Amygdala (tissue), 56 donors: Measurements from ENCODE around the gene PIP5KL1.
A peak's percentile ranks its signal among the peaks of the same experiment; 100 is the strongest.

Experiments used
- DNase-seq, 56 donors: peaks; one replicate each; lab custom pipeline; 2025; lab: John Stamatoyannopoulos, UW

PIP5KL1 gene

GRCh38 chr9:127920794-127921193, 9.8 kb downstream of the PIP5KL1 start:
- DNase-seq = no peak

DNA sequence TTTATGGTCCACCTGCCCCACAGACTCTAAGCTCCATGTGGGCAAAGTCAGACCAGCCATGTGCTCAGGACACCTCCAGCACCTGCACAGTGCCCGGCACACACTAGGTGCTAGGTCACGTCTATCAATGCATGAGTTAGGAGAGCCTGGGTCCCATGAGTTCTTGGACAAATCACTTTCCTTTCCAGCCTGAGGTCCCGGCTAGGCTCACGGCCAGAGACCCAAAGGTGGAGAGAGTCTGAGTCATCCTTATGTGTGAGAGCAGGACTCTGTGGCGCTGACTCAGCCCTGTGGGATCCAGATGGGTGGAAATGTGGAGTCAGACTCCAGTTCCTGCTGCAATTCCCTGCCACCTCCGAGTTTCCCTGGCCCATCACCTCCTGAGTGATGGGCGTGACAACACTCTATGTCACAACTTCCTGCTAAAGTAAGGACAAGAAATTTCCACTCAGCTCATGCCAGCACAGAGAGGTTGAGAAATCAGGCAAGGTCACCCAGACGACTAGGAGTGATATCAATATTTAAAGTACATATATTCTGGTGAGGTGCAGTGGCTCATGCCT, 11.2 kb downstream of the PIP5KL1 start:
- peak in 2 of 56 donors; percentile 19 for DNase-seq

DNA sequence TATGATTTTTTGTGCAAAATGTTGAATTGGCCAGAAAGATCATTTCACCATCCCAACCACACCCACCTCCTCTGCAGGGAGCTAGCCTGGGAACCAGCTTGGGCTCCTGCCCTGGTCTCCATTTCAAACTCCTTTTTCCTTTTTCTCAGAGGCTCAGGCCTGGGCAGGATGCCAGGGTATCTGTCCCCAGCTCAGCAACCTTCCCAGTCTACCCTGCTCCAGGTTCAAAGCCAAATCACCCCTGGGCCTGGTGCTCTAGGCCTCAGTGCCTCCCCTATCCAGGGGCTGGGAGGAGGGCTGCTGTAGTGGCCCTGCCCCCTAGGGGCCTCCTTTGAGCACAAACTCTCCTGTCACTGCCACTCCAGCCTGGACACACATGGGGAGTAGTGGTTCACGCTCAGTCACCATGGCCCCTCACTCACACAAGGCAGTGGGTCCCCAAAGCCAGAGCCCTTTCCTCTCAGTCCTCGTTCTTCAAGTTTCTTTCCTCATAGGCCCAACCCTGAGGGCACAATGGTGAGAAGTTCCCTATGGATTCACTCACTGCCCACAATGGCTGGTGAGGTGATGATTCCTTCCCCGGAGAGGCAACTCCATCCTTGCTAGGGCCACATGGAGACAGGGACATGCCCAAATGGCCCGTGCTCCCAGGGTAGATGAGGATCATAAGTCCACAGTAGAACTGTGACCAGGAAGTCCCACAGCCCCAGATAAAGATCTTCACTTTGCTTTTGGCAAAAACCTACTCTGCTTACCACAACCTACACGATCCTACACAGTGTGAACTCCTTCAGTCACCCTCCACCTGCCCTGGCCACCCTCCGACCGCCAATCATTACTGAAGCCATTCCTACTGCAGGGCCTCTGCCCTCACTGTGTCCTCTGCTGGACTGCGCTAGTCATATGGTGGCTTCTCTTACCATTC, 12.1 kb downstream of the PIP5KL1 start:
- no peak for DNase-seq

- no peak for DNase-seq
Measured at GRCh38 chr9:127917603-127918002, 13.0 kb downstream of the PIP5KL1 start.

DNA sequence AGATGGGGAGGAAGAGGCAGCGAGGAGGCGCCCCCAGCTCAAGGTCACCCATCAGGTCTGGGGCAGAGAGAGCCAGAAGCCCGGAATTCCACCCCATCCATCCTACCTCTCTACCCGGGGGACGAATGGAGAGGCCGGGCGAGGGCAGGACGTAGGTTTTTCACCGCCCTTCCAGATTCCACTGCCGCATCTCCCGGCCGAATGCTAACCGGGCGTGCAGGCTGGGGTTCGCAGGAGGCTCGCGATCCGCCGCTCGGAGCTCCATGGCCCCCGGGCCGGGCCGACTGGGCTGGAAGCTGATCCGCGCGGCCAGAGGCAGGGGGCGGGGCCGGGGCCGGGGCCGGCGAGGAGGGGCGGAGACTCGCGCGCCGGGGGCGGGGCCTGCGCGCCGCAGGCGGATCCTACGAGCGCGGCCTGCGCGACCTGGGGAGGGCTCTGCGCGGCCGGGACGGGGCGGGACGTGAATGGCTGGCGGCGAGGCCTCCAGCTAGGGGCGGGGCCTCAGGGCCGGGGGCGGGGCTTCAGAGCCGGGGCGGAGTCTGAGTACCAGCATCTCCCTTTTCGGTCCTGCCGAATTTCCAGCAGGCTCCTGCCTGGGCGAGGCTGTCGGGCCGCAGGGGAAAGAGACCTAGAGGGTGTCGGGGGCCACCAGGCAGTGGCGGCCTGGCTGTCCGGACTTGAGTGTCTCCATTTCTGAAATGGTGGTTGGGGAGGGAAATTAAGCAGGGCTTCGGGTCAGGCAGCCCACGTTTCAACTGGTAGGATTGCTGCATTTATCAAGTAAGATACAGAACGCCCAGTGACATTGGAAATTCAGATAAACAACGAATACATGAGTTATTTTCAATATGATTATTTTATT, 13.6 kb downstream of the PIP5KL1 start, which contains the start of gene ST6GALNAC4:
TSS of gene ST6GALNAC4 (minus strand) at position 322 of the 862 bp plus-strand sequence. CDS start 622 bp downstream, outside the sequence.
- DNase-seq = peak; percentile 68 to 97 (median 90)

DNA sequence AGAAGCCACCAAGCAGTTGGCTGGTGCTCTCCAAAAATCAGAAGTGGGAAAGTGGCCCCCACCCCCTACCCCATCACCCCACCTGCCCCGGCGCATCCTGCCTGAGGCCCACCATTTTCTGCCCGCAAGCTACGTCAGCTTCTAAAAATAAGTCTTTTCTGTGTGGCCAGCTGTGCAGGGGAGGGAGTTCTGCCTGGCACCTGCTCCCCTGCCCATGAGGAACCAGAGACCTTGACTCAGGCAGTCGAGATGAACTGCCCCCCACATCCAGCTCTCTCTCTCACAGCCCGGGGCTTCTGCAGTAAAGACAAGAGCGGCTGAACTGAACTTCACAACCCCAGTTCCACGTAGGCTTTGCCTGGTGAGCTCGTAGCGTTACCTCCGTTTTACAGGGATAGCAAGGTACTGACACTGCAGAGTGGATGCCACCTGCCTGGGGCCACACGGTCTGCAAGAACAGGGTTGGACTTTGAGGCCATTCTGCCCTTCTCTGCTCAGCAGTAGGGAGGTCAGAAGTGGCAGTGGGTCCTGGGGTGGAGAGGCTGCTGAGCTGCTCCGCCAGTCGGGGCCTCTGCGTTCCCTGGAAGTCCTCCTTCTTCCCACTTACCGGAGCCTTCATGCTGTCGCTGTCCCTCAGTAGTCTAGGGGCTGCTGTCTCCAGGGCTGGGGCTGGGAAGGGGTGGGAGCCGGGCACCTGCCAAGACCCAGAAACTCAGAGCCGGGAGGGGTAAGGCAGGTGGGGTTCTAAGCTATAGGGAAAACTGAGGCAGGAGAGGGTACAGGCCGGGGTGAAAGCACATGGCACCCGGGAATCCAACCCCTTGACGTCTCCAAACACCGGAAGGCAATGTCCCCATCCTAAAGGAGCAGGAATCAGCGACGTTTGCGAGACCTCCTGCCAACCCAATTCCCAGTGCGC, 14.5 kb downstream of the PIP5KL1 start:
- DNase-seq = peak in 1 of 56 donors; percentile 49

DNA sequence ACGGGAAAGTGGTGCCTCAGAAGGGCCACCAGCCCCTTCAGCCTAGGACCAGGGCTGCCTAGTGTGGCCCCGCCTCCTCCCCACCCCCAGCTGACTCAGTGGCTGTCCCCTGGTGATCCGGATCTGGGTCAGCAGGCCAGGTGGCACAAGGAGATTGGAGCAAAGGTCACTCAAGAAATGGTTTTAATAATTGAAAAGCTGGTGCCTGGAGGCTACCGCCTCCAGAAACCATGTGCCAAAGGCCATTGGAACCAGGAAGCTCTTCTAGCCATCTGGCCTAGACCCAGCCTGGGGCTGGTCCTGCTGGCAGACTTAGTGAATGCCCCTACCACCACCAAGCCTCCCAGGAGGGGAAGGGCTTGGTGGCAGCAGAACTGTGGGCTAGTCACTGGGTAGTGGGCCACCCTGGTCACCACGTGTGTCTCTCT, 15.2 kb downstream of the PIP5KL1 start:
- DNase-seq = no peak

DNA sequence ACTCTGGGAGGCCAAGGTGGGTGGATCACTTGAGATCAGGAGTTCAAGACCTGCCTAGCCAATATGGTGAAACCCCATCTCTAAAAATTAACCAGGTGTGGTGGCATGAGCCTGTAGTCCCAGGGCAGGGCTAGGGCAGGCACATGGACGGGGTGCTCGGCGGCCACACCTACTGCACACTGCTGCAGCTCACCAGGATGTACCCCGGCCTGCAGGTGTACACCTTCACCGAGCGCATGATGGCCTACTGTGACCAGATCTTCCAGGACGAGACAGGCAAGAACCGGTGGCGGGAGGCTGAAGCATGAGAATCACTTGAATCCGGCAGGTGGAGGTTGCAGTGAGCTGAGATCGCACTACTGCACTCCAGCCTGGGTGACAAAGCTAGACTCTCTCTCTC, 16.9 kb downstream of the PIP5KL1 start:
- no peak for DNase-seq

DNA sequence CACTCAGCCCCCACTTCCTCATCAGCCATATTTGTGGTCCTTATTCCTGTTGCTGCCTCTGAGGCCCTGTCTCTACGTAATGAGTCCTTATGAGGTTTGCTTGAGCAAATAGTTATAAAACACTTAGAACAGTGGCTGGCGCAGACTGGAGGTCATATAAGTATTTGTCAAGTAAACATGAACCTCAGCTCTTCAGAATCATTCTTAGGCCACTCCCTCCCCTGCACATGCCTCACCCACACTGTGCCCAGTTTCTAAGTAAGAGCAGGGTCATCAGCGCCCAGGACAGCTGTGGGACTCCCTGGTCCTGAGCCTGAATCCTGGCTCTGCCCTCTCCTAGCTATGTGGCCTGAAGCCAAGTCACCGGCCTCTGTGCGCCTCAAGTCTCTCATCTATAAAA, 17.7 kb downstream of the PIP5KL1 start:
- no peak for DNase-seq

GRCh38 chr9:127912296-127912695, 18.3 kb downstream of the PIP5KL1 start:
- no peak for DNase-seq

DNA sequence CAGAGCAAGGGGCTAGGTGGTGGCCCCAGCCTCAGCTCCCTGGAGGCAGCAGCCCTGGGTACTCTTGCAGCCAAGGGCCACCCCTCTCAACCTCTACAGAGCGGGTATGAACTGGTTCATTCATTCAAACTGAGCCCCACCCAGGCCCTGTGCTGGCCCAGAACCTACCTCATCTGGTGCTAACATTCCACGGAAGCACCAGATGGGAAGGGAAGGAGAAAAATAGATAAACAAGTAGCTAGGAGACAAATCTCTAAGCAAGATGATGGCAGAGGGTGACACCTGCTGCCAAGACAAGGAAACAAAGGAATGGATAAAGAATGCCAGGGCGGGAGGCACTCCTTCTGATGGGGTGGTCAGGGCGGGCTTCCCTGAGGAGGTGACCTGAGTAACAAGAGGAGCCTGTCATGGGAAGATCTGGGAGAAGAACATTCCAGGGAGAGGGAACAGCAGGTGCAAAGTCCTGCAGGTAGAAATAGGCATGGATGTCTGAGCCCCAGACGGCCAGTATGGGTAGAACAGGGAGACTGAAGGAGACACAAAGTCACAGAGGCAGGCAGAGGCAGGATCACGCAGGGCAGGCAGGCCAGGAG, 19.9 kb downstream of the PIP5KL1 start:
- no peak for DNase-seq

GRCh38 chr9:127909839-127910273, 20.7 kb downstream of the PIP5KL1 start:
- DNase-seq = no peak

GRCh38 chr9:127908660-127908926, 22.0 kb downstream of the PIP5KL1 start:
- DNase-seq = no peak

DNA sequence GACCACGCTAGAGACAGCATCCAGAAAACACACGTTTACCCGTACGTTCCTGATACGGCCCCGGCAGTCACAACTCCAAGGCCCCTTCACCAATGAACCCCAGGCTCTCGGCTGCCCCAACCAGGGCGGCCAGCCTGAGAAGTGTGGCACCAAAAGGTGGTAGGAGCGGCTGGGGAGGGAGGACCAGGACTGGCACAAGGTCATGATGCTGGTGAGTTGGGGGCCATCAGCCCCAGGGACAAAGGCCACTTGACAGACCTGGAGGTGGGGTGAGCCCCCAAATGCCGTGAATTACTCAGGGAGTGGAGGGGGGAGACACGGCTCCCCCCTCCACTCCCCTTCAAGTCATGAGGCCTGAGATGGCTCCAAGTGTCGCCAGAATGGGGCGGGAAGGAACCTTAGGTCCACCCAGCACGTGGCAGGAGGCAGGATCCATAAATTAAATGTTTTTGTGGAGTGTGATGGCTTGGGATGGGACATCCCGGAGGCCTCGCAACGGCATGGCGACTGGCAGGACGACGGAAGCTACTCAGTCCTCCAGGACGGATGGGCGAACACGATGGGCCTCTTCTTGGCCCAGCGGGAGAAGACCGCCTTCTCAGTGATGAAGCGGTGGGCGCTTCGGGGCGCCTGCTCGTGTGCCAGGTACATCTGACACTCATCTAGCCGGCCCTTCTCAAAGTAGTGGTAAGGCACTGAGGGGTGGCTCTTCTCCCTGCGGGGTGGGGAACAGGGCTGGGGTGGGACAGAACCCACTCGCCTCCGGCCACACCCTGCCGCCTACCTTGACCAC, 22.5 kb downstream of the PIP5KL1 start:
- no peak for DNase-seq

DNA sequence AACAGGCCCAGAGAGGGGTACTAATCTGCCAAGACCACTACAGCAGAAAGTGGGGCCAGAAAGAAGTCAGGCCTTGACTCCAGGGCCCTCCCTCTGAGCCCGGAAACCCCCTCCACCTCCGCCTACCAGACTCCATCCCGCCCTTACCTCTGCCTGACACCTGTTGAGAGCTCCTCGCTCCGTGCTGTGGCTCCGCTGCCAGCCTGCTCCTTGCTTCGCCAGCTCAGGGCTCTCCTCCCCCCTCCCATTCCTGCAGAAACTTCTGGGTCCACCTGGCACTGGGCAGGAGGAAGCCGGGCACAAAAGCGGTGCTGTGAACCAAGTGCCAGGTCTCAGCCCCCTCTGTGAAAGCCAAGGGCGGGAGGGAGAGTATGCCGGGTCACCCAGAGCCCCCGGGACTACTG, 24.8 kb downstream of the PIP5KL1 start:
- peak in 28 of 56 donors; percentile 25 to 77 (median 48) for DNase-seq

DNA sequence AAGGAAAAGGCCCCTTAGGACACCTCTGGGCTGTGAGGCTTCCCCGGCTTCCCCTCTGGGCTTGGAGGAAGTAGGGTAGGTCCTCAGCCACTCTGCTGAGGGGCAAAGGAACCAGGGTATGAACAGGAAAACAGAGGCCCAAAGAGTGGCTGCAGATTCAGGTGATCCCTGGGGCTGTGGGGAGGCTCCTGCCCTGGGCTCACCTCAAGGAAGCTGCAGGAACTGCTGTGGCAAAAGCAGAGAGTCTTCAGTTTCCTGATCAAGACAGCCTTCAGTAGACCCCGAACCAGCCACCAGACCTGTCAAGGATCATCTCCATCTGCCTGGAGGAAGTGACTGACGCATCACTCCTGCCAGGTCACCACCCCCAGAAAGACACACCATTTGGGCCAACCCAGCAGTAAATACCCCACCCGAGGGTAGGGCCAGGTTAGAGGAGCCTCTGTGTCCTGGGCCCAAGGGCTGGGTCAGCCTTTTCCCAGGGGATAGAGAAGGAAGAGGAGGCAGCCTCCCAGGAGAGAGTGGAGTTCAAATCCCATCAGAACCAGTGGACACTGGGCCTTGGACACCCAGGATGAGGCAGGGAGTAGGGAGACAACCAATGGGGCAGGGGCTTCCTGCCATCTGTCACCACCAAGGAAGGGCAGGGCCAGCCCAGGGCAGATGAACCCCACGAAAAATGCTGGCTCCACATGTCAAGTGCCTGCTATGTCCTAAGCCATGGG, 25.4 kb downstream of the PIP5KL1 start:
- no peak for DNase-seq

DNA sequence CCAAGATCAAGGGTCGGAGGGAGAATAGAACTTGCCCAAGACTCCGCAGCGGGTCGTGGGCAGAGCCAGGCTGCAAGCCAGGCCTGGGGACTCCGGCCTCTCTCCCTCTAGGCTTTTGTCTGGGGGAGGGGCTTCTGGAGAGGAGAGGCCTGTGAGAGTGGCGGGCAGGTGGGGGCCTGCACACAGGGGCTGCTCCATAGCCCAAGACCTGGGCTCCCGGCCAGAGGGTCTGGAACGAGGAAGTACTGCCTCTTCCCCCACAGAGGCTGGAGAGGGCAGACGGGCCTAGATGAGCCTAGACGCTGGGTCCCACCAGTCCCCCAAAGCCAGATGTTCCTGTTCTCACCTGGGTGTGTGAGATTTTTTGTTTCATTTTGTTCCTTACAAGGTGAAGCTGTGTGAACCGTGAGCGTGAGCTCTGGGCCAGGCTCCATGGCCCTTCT, 26.0 kb downstream of the PIP5KL1 start:
- peak in 6 of 56 donors; percentile 22 to 44 (median 34) for DNase-seq
